ENCODE data around the gene MB.

Gene MB

DNA sequence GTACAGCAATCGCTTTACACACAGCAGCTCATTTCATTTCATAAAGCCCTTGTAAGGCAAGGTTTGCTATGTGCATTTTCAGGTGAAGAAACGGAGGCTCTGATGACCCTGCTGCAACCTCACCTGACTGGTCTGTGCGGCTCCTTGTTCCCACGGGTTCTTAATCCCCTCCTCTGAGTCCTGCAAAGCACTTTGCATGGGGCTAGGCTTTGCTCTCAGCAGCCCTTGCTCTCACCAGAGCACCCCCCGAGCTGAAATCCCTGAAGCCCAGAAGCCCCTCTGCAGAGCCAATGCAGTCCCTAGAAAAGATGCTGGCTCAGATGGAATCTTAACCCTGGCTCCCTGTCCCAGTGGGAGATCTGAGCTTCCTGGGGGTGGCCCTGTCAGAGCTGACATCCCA is 20.1 kb upstream of the MB start:
- Histone ChIP-seq H3K9ac (ENCODE audit: low read length in 2 of 2) (no peak overlapping the region), H3K36me3 (ENCODE audit: control insufficient read depth in 2 of 2, insufficient read depth in 2 of 2, low read length in 2 of 2) (no peaks in the 10 kb centered on the region), H3K27me3 (ENCODE audit: control insufficient read depth in 1 of 2, insufficient read depth in 2 of 2, low read length in 2 of 2) (no peaks in the 10 kb centered on the region), H3K4me1 (ENCODE audit: control insufficient read depth, insufficient read depth, low read length) (peaks cover 26% of the 10 kb centered on the region), H3K9me3 (ENCODE audit: control insufficient read depth in 2 of 2, low read length in 2 of 2) (no peaks in the 10 kb centered on the region), H3K4me3 (ENCODE audit: low read length in 2 of 2) (no peak overlapping the region), H3K27ac (ENCODE audit: low read length) (peak overlapping the region; percentile 95)

DNA sequence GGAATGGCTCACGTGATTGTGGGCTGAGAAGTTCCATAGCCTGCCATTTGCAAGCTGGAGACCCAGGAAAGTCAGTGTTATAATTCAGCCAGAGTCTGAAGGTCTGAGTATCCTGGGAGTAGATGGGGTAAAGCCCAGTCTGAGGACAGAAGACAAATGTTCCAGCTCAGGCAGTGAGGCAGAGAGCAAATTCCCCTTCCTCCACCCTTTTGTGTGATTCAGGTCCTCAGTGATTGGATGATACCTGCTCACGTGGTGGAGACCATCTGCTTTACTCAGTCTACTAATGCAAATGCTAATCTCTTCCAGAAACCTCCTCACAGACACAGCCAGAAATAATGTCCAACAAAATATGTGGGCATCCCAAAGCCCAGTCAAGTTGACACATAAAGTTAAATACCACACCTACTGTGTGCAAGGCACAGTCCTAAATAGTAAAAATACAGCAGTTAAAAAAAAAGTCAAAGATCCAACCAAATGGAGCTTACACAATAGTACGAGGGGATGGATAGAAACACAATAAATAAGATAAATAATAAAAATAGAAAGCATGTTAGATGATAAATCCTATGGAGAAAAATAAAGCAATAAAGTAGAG is 17.9 kb upstream of the MB start:
- Histone ChIP-seq H3K27ac (ENCODE audit: low read length) (no peak overlapping the region), H3K4me1 (ENCODE audit: control insufficient read depth, insufficient read depth, low read length) (peaks cover 28% of the 10 kb centered on the region), H3K9me3 (ENCODE audit: control insufficient read depth in 2 of 2, low read length in 2 of 2) (no peaks in the 10 kb centered on the region), H3K9ac (ENCODE audit: low read length in 2 of 2) (no peak overlapping the region), H3K36me3 (ENCODE audit: control insufficient read depth in 2 of 2, insufficient read depth in 2 of 2, low read length in 2 of 2) (no peaks in the 10 kb centered on the region), H3K27me3 (ENCODE audit: control insufficient read depth in 1 of 2, insufficient read depth in 2 of 2, low read length in 2 of 2) (no peaks in the 10 kb centered on the region), H3K4me3 (ENCODE audit: low read length in 2 of 2) (no peak overlapping the region)

DNA sequence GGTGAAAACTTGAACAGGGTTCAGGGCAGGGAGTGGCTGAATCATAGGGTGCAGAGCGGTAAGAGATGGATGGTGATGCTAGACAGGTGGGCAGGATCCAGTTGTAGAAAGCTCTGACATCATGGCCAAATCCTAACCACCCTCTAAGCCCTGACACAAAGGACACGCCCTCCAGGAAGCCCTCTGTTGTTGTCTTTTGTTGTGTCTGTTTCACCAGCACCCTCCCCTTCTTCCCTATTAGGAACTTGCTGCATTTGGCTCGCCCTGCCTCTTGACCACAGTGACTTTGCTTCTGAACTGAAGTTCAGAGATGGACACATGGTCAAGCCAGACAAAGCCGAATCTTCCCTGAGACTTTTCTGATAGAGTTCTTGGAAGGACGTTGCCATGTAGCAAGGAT is 16.9 kb upstream of the MB start:
- no peaks in the 10 kb centered on the region for H3K27me3 ChIP-seq (ENCODE audit: control insufficient read depth in 1 of 2, insufficient read depth in 2 of 2, low read length in 2 of 2)
- H3K27ac ChIP-seq (ENCODE audit: low read length): no peak overlapping the region
- H3K9ac ChIP-seq (ENCODE audit: low read length in 2 of 2): no peak overlapping the region
- no peak overlapping the region for H3K4me3 ChIP-seq (ENCODE audit: low read length in 2 of 2)
- H3K36me3 ChIP-seq (ENCODE audit: control insufficient read depth in 2 of 2, insufficient read depth in 2 of 2, low read length in 2 of 2): no peaks in the 10 kb centered on the region
- peaks cover 33% of the 10 kb centered on the region for H3K4me1 ChIP-seq (ENCODE audit: control insufficient read depth, insufficient read depth, low read length)
- H3K9me3 ChIP-seq (ENCODE audit: control insufficient read depth in 2 of 2, low read length in 2 of 2): no peaks in the 10 kb centered on the region

DNA sequence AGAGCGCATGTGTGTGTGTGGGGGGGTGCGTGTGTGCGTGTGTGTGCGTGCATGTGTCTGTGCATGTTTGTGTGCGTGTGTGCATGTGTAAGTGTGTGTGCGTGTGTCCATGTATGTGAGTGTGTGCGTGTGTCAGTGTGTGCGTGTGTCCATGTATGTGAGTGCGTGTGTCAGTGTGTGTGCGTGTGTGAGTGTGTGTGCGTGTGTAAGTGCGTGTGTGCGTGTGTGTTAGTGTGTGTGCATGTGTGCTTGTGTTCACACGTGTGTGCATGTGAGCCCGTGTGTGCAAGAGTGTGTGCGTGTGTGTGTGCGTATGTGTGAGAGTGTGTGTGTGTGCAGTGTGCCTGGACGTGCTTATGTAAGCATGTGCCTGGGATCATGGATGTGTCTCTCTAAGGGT is 16.4 kb upstream of the MB start:
- H3K9ac ChIP-seq (ENCODE audit: low read length in 2 of 2): no peak overlapping the region
- H3K4me1 ChIP-seq (ENCODE audit: control insufficient read depth, insufficient read depth, low read length): peaks cover 28% of the 10 kb centered on the region
- H3K9me3 ChIP-seq (ENCODE audit: control insufficient read depth in 2 of 2, low read length in 2 of 2): no peaks in the 10 kb centered on the region
- H3K27ac ChIP-seq (ENCODE audit: low read length): no peak overlapping the region
- H3K27me3 ChIP-seq (ENCODE audit: control insufficient read depth in 1 of 2, insufficient read depth in 2 of 2, low read length in 2 of 2): no peaks in the 10 kb centered on the region
- no peaks in the 10 kb centered on the region for H3K36me3 ChIP-seq (ENCODE audit: control insufficient read depth in 2 of 2, insufficient read depth in 2 of 2, low read length in 2 of 2)
- H3K4me3 ChIP-seq (ENCODE audit: low read length in 2 of 2): no peak overlapping the region

DNA sequence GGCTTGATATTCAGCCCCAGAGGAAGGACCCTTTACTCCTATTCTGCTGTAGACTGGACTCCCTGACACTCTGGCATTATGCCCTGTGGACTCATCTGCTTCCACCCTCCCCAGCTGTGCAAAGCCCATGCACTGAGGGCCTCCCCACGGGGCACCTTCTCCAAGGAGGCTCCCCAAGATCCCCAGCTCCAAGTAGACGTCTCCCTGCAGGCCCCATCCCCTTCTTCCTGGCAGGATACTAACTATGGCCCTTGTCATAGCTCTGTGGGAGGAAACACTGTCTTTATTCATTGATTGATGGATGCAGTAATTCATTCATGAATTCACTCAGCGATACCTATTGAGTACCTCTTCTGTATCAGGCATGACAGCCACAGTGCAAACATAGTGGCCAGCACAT is 15.8 kb upstream of the MB start:
- Histone ChIP-seq H3K9me3 (ENCODE audit: control insufficient read depth in 2 of 2, low read length in 2 of 2) (no peaks in the 10 kb centered on the region), H3K4me1 (ENCODE audit: control insufficient read depth, insufficient read depth, low read length) (peaks cover 22% of the 10 kb centered on the region), H3K4me3 (ENCODE audit: low read length in 2 of 2) (no peak overlapping the region), H3K27me3 (ENCODE audit: control insufficient read depth in 1 of 2, insufficient read depth in 2 of 2, low read length in 2 of 2) (no peaks in the 10 kb centered on the region), H3K27ac (ENCODE audit: low read length) (no peak overlapping the region), H3K36me3 (ENCODE audit: control insufficient read depth in 2 of 2, insufficient read depth in 2 of 2, low read length in 2 of 2) (no peaks in the 10 kb centered on the region), H3K9ac (ENCODE audit: low read length in 2 of 2) (no peak overlapping the region)

DNA sequence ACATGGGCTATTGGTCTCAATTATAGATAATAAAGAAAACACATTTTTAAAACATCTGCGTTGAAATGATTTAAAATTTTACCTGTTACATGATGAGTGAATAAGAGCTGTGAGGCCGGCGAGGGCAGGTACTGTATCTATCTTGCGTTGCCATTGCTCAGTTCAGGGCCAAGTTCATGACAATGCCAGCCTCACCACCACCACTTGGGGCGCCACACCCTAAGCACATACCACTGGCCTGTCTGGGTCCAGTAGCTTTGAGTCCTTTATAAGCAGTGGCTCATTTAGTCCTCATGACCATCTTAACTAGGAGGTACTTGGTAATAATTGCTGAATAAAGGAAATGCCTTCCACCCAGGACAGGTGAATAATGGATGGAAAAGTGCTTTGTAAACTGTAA is 14.5 kb upstream of the MB start:
- H3K27ac ChIP-seq (ENCODE audit: low read length): no peak overlapping the region
- no peaks in the 10 kb centered on the region for H3K9me3 ChIP-seq (ENCODE audit: control insufficient read depth in 2 of 2, low read length in 2 of 2)
- no peak overlapping the region for H3K4me3 ChIP-seq (ENCODE audit: low read length in 2 of 2)
- H3K4me1 ChIP-seq (ENCODE audit: control insufficient read depth, insufficient read depth, low read length): peaks cover 15% of the 10 kb centered on the region
- no peaks in the 10 kb centered on the region for H3K27me3 ChIP-seq (ENCODE audit: control insufficient read depth in 1 of 2, insufficient read depth in 2 of 2, low read length in 2 of 2)
- H3K9ac ChIP-seq (ENCODE audit: low read length in 2 of 2): no peak overlapping the region
- H3K36me3 ChIP-seq (ENCODE audit: control insufficient read depth in 2 of 2, insufficient read depth in 2 of 2, low read length in 2 of 2): no peaks in the 10 kb centered on the region

DNA sequence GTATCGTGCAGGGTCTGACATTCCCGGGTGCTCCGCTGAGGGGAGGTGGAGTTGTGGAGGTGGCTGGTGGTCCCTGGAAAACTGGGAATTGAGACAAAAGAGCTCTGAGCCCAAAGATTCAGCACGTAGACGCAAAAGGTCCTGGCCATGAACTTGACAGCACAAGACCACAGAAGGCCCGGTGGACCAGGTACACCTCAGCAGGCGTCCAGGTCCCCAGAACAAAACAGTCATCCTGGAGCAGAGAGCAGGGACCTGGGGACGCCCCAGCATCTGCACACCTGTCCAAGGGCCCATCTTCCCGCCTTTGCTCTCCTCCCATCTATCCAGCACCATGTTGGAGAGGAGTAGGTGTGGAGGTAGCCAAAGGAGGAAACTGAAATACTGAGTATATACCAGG is 13.8 kb upstream of the MB start:
- H3K36me3 ChIP-seq (ENCODE audit: control insufficient read depth in 2 of 2, insufficient read depth in 2 of 2, low read length in 2 of 2): no peaks in the 10 kb centered on the region
- H3K9me3 ChIP-seq (ENCODE audit: control insufficient read depth in 2 of 2, low read length in 2 of 2): no peaks in the 10 kb centered on the region
- H3K4me1 ChIP-seq (ENCODE audit: control insufficient read depth, insufficient read depth, low read length): peaks cover 16% of the 10 kb centered on the region
- no peaks in the 10 kb centered on the region for H3K27me3 ChIP-seq (ENCODE audit: control insufficient read depth in 1 of 2, insufficient read depth in 2 of 2, low read length in 2 of 2)
- H3K27ac ChIP-seq (ENCODE audit: low read length): no peak overlapping the region
- no peak overlapping the region for H3K9ac ChIP-seq (ENCODE audit: low read length in 2 of 2)
- H3K4me3 ChIP-seq (ENCODE audit: low read length in 2 of 2): no peak overlapping the region

DNA sequence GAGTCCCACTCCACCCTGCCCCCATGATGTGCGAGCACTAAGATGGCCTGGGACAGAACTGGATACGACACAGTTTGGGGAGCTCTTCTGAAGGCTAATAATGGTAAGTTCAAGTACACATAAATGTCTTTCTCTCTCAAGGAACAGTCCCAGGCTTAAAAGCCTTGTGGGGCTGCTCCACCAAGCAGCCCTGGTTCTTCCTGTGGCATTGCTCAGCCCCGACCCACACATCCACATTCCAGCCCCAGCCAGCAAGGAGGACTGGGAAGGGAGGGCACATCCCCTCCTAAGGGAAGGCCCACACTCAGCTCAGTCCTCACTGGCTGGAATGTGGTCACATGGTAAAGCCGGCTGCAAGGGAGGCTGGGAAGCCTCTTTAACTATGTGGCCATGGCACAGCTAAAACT is 13.3 kb upstream of the MB start:
- Histone ChIP-seq H3K4me3 (ENCODE audit: low read length in 2 of 2) (no peak overlapping the region), H3K9ac (ENCODE audit: low read length in 2 of 2) (no peak overlapping the region), H3K9me3 (ENCODE audit: control insufficient read depth in 2 of 2, low read length in 2 of 2) (no peaks in the 10 kb centered on the region), H3K4me1 (ENCODE audit: control insufficient read depth, insufficient read depth, low read length) (peaks cover 18% of the 10 kb centered on the region), H3K27me3 (ENCODE audit: control insufficient read depth in 1 of 2, insufficient read depth in 2 of 2, low read length in 2 of 2) (no peaks in the 10 kb centered on the region), H3K27ac (ENCODE audit: low read length) (no peak overlapping the region), H3K36me3 (ENCODE audit: control insufficient read depth in 2 of 2, insufficient read depth in 2 of 2, low read length in 2 of 2) (no peaks in the 10 kb centered on the region)

DNA sequence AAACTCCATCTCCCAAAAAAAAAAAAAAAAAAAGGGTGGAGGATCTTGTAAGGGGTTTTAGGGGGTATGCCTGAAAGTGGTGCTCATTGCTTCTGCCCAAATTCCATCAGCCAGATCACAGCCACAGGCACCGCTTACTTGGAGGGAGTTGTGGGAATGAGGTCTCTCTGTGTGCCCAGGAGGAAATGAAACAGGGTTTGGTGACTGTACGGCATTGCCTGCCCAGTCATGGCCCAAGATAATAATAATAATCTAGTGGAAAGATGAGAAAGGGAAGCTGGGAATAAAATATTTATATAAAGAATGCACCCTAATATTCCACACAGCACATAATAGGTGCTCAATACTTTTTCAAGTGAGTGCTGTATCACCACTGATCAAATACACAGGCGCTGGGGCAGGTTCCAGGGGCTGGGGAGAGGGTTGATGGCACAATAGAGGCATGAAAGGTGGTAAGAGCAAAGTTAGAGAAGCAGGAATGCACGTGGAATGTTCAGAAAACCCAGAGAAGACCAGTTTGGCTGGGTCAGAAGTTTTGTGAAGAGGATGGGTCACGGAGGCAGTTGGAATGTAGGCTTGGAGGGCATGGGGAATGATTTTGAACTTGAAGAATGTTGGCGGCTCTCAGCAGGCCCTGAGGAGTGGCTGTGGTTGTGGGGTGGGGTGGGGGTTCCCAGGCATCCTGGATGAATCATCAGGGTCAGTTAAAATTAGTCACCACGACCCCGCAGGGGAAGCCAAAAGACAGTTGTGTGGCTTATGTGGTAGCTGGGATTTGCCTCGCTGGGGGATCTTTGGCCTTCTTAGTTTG is 12.5 kb upstream of the MB start:
- Histone ChIP-seq H3K4me3 (ENCODE audit: low read length in 2 of 2) (peak overlapping the region in 1 of 2 donors; percentile 29), H3K36me3 (ENCODE audit: control insufficient read depth in 2 of 2, insufficient read depth in 2 of 2, low read length in 2 of 2) (no peaks in the 10 kb centered on the region), H3K9me3 (ENCODE audit: control insufficient read depth in 2 of 2, low read length in 2 of 2) (no peaks in the 10 kb centered on the region), H3K9ac (ENCODE audit: low read length in 2 of 2) (peak overlapping the region in 1 of 2 donors; percentile 21), H3K4me1 (ENCODE audit: control insufficient read depth, insufficient read depth, low read length) (peaks cover 18% of the 10 kb centered on the region), H3K27me3 (ENCODE audit: control insufficient read depth in 1 of 2, insufficient read depth in 2 of 2, low read length in 2 of 2) (no peaks in the 10 kb centered on the region), H3K27ac (ENCODE audit: low read length) (peak overlapping the region; percentile 67)

DNA sequence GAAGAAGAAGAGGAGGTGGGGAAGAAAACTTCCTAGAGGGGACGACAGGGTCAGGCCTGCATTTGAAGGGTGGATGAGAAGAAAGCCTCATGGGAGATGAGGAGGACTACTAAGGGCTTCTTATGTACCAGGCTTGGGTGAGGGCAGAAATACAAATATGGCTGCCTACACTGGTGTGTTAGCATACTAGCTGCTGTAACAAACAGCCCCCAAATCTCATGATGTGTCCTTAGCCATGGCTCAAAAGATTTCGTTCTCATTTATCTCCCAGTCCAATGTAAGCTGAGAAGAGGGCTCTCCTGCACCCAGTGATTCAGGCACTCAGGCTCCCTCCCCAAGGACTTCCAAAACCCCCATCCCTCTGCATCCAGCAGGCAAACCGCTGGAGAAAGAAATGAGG is 11.6 kb upstream of the MB start:
- Histone ChIP-seq H3K36me3 (ENCODE audit: control insufficient read depth in 2 of 2, insufficient read depth in 2 of 2, low read length in 2 of 2) (no peaks in the 10 kb centered on the region), H3K27ac (ENCODE audit: low read length) (peak overlapping the region; percentile 67), H3K4me3 (ENCODE audit: low read length in 2 of 2) (no peak overlapping the region), H3K9me3 (ENCODE audit: control insufficient read depth in 2 of 2, low read length in 2 of 2) (no peaks in the 10 kb centered on the region), H3K4me1 (ENCODE audit: control insufficient read depth, insufficient read depth, low read length) (peaks cover 18% of the 10 kb centered on the region), H3K27me3 (ENCODE audit: control insufficient read depth in 1 of 2, insufficient read depth in 2 of 2, low read length in 2 of 2) (no peaks in the 10 kb centered on the region), H3K9ac (ENCODE audit: low read length in 2 of 2) (no peak overlapping the region)
